ENCODE data around the gene IGF2R.
A peak's percentile ranks its signal among the peaks of the same experiment; 100 is the strongest.
"Not testable (repeated sequence)": the region's sequence is repeated elsewhere in the genome, so short reads cannot be mapped to it uniquely, and the experiment has no call there.

The IGF2R gene

GRCh38 chr6:159968295-159969203 is at the start of gene IGF2R:
Gene IGF2R (plus strand): TSS chr6:159969082. CDS start chr6:159969247, 165 bp downstream.
- DNase-seq (ENCODE audit: insufficient read length, low spot score) (peak; percentile 92), FAIRE-seq (no peak)
- TF ChIP-seq CTCF (IDR thresholded peaks at IDR 0.05; ENCODE audit: insufficient read depth, missing control alignments): no peak

GRCh38 chr6:159919800-159920199 is 49.1 kb upstream of the IGF2R start:
- DNase-seq (ENCODE audit: insufficient read length, low spot score) (no peak), FAIRE-seq (no peak)
- TF ChIP-seq CTCF (IDR thresholded peaks at IDR 0.05; ENCODE audit: insufficient read depth, missing control alignments): no peak

- DNase-seq (ENCODE audit: insufficient read length, low spot score); FAIRE-seq: not testable (repeated sequence)
Observed at GRCh38 chr6:159924150-159924549, 44.7 kb upstream of the IGF2R start.

GRCh38 chr6:159926542-159927203 is 42.2 kb upstream of the IGF2R start:
- no peak for FAIRE-seq
- TF ChIP-seq CTCF (IDR thresholded peaks at IDR 0.05; ENCODE audit: insufficient read depth, missing control alignments): no peak
- DNase-seq (ENCODE audit: insufficient read length, low spot score): no peak

- DNase-seq (ENCODE audit: insufficient read length, low spot score) (no peak), FAIRE-seq (no peak)
- TF ChIP-seq CTCF (IDR thresholded peaks at IDR 0.05; ENCODE audit: insufficient read depth, missing control alignments): no peak
Observed at GRCh38 chr6:159929819-159930218, 39.1 kb upstream of the IGF2R start.

DNA sequence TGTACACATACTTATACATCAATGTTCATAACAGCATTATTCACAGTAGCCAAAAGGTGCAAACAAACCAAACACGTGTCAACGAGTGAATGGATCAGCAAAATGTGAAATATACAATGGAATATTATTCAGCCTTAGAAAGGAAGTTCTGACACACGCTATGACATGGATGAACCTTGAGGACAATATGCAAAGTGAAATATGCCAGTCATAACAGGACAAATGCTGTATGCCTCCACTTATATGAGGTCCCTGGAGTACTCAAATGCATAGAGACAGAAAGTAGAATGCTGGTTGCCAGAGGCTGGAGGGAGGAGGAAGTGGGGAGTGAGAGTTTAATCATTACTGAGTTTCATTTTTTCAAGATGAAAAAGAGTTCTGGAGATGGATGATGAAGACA is 37.8 kb upstream of the IGF2R start:
- no peak for FAIRE-seq
- no peak for TF ChIP-seq CTCF (IDR thresholded peaks at IDR 0.05; ENCODE audit: insufficient read depth, missing control alignments)
- no peak for DNase-seq (ENCODE audit: insufficient read length, low spot score)

DNA sequence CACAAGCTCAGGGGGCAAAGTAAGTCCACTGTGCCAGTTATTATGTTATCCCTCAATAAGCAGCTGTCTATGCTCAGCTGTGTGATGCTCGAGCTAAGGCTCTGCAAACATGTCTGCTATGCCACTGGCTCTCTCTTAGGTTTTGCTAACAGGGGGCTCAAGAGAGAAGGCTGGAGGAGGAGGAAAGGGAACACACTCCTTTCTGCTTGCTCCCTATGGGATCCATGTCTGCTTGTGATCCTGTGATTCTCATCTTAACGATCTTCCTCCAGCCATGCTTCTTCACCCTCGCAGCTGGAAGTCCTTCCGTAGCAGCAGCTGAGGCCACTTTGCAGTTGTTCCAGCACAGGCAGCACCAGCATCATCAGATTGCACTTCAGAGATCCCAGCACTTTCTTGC is 37.0 kb upstream of the IGF2R start:
- FAIRE-seq: no peak
- no peak for TF ChIP-seq CTCF (IDR thresholded peaks at IDR 0.05; ENCODE audit: insufficient read depth, missing control alignments)

More for the DNA sequence above, 37.0 kb upstream of the IGF2R start:
- DNase-seq (ENCODE audit: insufficient read length, low spot score): no peak
